Transverse colon (tissue), 4 donors: ENCODE results near the gene CALHM6.

Experiments
- CTCF ChIP-seq, 5 experiments: fragments of 200-600 bp in 3 of 5; fragments of 450-650 bp in 2 of 5; sonication (generic) in 3 of 5; IDR thresholded peaks; 1 replicate in 2 of 5; 2 replicates in 3 of 5; pipeline ENCODE4 v1.5.1; 2016 to 2017; ENCODE audit warnings: antibody characterized with exemption in 5 of 5, inconsistent platforms in 3 of 5, mild to moderate bottlenecking in 2 of 5, moderate library complexity in 1 of 5
- EP300 ChIP-seq: sonication (generic); formaldehyde crosslinking; IDR thresholded peaks from one replicate; pipeline ENCODE4 v1.6.1; 2017; ENCODE audit warnings: antibody characterized with exemption, low read depth
- POLR2A ChIP-seq: fragments of 450-650 bp; IDR thresholded peaks from one replicate; pipeline ENCODE4 v1.6.1; 2016; ENCODE audit warnings: antibody characterized with exemption, mild to moderate bottlenecking, moderate library complexity
- POLR2AphosphoS5 ChIP-seq, 3 donors: sonication (generic); formaldehyde crosslinking; IDR thresholded peaks; one replicate each; pipeline ENCODE4 v1.6.1; 2016; ENCODE audit warnings: antibody characterized with exemption in 3 of 3

- no peak for TF ChIP-seq CTCF (IDR thresholded peaks at IDR 0.05)
- TF ChIP-seq EP300, result no peak
- TF ChIP-seq POLR2AphosphoS5 (IDR thresholded peaks at IDR 0.05), result no peak
- no peak for TF ChIP-seq POLR2A
These were observed 14.8 kb upstream of the CALHM6 start for GRCh38 chr6:116446399-116446798.
